ENCODE results near the gene PCDH15. TPM values are rescaled to one million over a fixed set of nuclear protein-coding genes. Genes with fewer than 3 reads are reported as not detected.
A peak's percentile ranks its signal among the peaks of the same experiment; 100 is the strongest.

PCDH15 gene
- total RNA-seq, 2 experiments from 2014 or later = not detected

- Mint-ChIP-seq H3K27ac (no peak overlapping the region), H3K36me3 (no peaks in the 10 kb centered on the region), H3K27me3 (no peaks in the 10 kb centered on the region), H3K4me3 (no peak overlapping the region), H3K9me3 (peaks cover 11% of the 10 kb centered on the region), H3K4me1 (no peaks in the 10 kb centered on the region)
- no peak for DNase-seq
Observed at GRCh38 chr10:54124209-54124885, 676.7 kb downstream of the PCDH15 start.

- Mint-ChIP-seq H3K4me1 (no peaks in the 10 kb centered on the region), H3K4me3 (no peak overlapping the region), H3K27me3 (no peaks in the 10 kb centered on the region), H3K9me3 (peaks cover 11% of the 10 kb centered on the region), H3K27ac (no peak overlapping the region), H3K36me3 (peaks cover under 1% of the 10 kb centered on the region)
- DNase-seq = no peak
Observed at GRCh38 chr10:54120806-54121205, 680.2 kb downstream of the PCDH15 start.

GRCh38 chr10:54108961-54109360 is 692.1 kb downstream of the PCDH15 start:
- Mint-ChIP-seq H3K4me3 (no peak overlapping the region), H3K27ac (no peak overlapping the region), H3K27me3 (no peaks in the 10 kb centered on the region), H3K4me1 (no peaks in the 10 kb centered on the region), H3K36me3 (no peaks in the 10 kb centered on the region), H3K9me3 (peaks cover 8% of the 10 kb centered on the region)
- no peak for DNase-seq

GRCh38 chr10:54096892-54097291 is 704.1 kb downstream of the PCDH15 start:
- Mint-ChIP-seq H3K9me3 (peaks cover 1% of the 10 kb centered on the region), H3K27me3 (no peaks in the 10 kb centered on the region), H3K4me1 (no peaks in the 10 kb centered on the region), H3K27ac (no peak overlapping the region), H3K4me3 (no peak overlapping the region), H3K36me3 (no peaks in the 10 kb centered on the region)
- DNase-seq = no peak

GRCh38 chr10:54094321-54094720 is 706.7 kb downstream of the PCDH15 start:
- no peak overlapping the region for H3K4me3 Mint-ChIP-seq
- no peak overlapping the region for H3K27ac Mint-ChIP-seq
- peaks cover 1% of the 10 kb centered on the region for H3K9me3 Mint-ChIP-seq
- H3K4me1 Mint-ChIP-seq = no peaks in the 10 kb centered on the region
- no peak for DNase-seq
- no peaks in the 10 kb centered on the region for H3K27me3 Mint-ChIP-seq
- H3K36me3 Mint-ChIP-seq = no peaks in the 10 kb centered on the region

GRCh38 chr10:54091237-54091636 is 709.8 kb downstream of the PCDH15 start:
- DNase-seq = no peak
- peaks cover 3% of the 10 kb centered on the region for H3K9me3 Mint-ChIP-seq
- H3K4me1 Mint-ChIP-seq = no peaks in the 10 kb centered on the region
- H3K4me3 Mint-ChIP-seq = no peak overlapping the region
- no peaks in the 10 kb centered on the region for H3K36me3 Mint-ChIP-seq
- H3K27ac Mint-ChIP-seq = no peak overlapping the region
- H3K27me3 Mint-ChIP-seq = no peaks in the 10 kb centered on the region

GRCh38 chr10:54081950-54082349 is 719.1 kb downstream of the PCDH15 start:
- Mint-ChIP-seq H3K4me1 (no peaks in the 10 kb centered on the region), H3K36me3 (no peaks in the 10 kb centered on the region), H3K9me3 (no peaks in the 10 kb centered on the region), H3K27me3 (no peaks in the 10 kb centered on the region), H3K4me3 (no peak overlapping the region), H3K27ac (peak overlapping the region; percentile 56)
- DNase-seq = no peak

- H3K4me1 Mint-ChIP-seq = no peaks in the 10 kb centered on the region
- DNase-seq = no peak
- no peaks in the 10 kb centered on the region for H3K27me3 Mint-ChIP-seq
- H3K36me3 Mint-ChIP-seq = no peaks in the 10 kb centered on the region
- H3K27ac Mint-ChIP-seq = no peak overlapping the region
- H3K4me3 Mint-ChIP-seq = no peak overlapping the region
- H3K9me3 Mint-ChIP-seq = no peaks in the 10 kb centered on the region
Observed at GRCh38 chr10:54067361-54067760, 733.7 kb downstream of the PCDH15 start.

- H3K4me1 Mint-ChIP-seq = no peaks in the 10 kb centered on the region
- no peak overlapping the region for H3K27ac Mint-ChIP-seq
- no peaks in the 10 kb centered on the region for H3K36me3 Mint-ChIP-seq
- no peaks in the 10 kb centered on the region for H3K27me3 Mint-ChIP-seq
- no peak for DNase-seq
- no peak overlapping the region for H3K4me3 Mint-ChIP-seq
- H3K9me3 Mint-ChIP-seq = no peaks in the 10 kb centered on the region
Observed at GRCh38 chr10:54066646-54067045, 734.4 kb downstream of the PCDH15 start.

- no peaks in the 10 kb centered on the region for H3K27me3 Mint-ChIP-seq
- DNase-seq = no peak
- H3K27ac Mint-ChIP-seq = no peak overlapping the region
- no peaks in the 10 kb centered on the region for H3K4me1 Mint-ChIP-seq
- H3K4me3 Mint-ChIP-seq = no peak overlapping the region
- H3K36me3 Mint-ChIP-seq = no peaks in the 10 kb centered on the region
- H3K9me3 Mint-ChIP-seq = no peaks in the 10 kb centered on the region
Observed at GRCh38 chr10:54065106-54065505, 735.9 kb downstream of the PCDH15 start.

GRCh38 chr10:54064215-54064614 is 736.8 kb downstream of the PCDH15 start:
- H3K27me3 Mint-ChIP-seq = no peaks in the 10 kb centered on the region
- no peaks in the 10 kb centered on the region for H3K4me1 Mint-ChIP-seq
- H3K27ac Mint-ChIP-seq = no peak overlapping the region
- DNase-seq = no peak
- no peak overlapping the region for H3K4me3 Mint-ChIP-seq
- no peaks in the 10 kb centered on the region for H3K36me3 Mint-ChIP-seq
- H3K9me3 Mint-ChIP-seq = peaks cover 3% of the 10 kb centered on the region

GRCh38 chr10:54063514-54063913 is 737.5 kb downstream of the PCDH15 start:
- Mint-ChIP-seq H3K4me1 (no peaks in the 10 kb centered on the region), H3K36me3 (no peaks in the 10 kb centered on the region), H3K4me3 (no peak overlapping the region), H3K9me3 (peaks cover 3% of the 10 kb centered on the region), H3K27me3 (no peaks in the 10 kb centered on the region), H3K27ac (no peak overlapping the region)
- DNase-seq = no peak

- H3K27me3 Mint-ChIP-seq = no peaks in the 10 kb centered on the region
- DNase-seq = no peak
- no peaks in the 10 kb centered on the region for H3K36me3 Mint-ChIP-seq
- no peak overlapping the region for H3K27ac Mint-ChIP-seq
- H3K9me3 Mint-ChIP-seq = peaks cover 13% of the 10 kb centered on the region
- no peaks in the 10 kb centered on the region for H3K4me1 Mint-ChIP-seq
- H3K4me3 Mint-ChIP-seq = no peak overlapping the region
Observed at GRCh38 chr10:54060572-54060971, 740.5 kb downstream of the PCDH15 start.

GRCh38 chr10:54057357-54057756 is 743.7 kb downstream of the PCDH15 start:
- Mint-ChIP-seq H3K27me3 (no peaks in the 10 kb centered on the region), H3K36me3 (no peaks in the 10 kb centered on the region), H3K4me3 (no peak overlapping the region), H3K27ac (no peak overlapping the region), H3K4me1 (no peaks in the 10 kb centered on the region), H3K9me3 (peaks cover 15% of the 10 kb centered on the region)
- DNase-seq = no peak

GRCh38 chr10:54026340-54026739 is 774.7 kb downstream of the PCDH15 start:
- Mint-ChIP-seq H3K36me3 (no peaks in the 10 kb centered on the region), H3K9me3 (peaks cover 3% of the 10 kb centered on the region), H3K27ac (no peak overlapping the region)

GRCh38 chr10:54011117-54011516 is 789.9 kb downstream of the PCDH15 start:
- Mint-ChIP-seq H3K27me3 (no peaks in the 10 kb centered on the region), H3K9me3 (peaks cover 15% of the 10 kb centered on the region), H3K27ac (no peak overlapping the region), H3K36me3 (no peaks in the 10 kb centered on the region), H3K4me1 (no peaks in the 10 kb centered on the region), H3K4me3 (no peak overlapping the region)
- no peak for DNase-seq

More at GRCh38 chr10:54026340-54026739, 774.7 kb downstream of the PCDH15 start:
- Mint-ChIP-seq H3K4me3 (no peak overlapping the region), H3K4me1 (no peaks in the 10 kb centered on the region), H3K27me3 (no peaks in the 10 kb centered on the region)
- DNase-seq = no peak
